Mesenteric fat pad (tissue), 1 donor: Measurements from ENCODE around the gene PKN2. TPM values are rescaled to one million over a fixed set of nuclear protein-coding genes. Genes with fewer than 3 reads are reported as not detected.
"Not testable (repeated sequence)": the region's sequence is repeated elsewhere in the genome, so short reads cannot be mapped to it uniquely, and the experiment has no call there.

Experiments
- DNase-seq: peaks from one replicate; pipeline ENCODE4 v3.0.0-alpha.2; 2020; ENCODE audit warnings: low spot score
- total RNA-seq: library from RNA; stranded (reverse); fragmentation: NEBNext Ultra II Directional; extraction: Animal tissue kit (Norgen Biotek cat#: 25700); gene quantifications from one replicate; pipeline ENCODE4 v1.2.1, GENCODE V29; 2021
- donor health status: DM: yes; HTN: yes; CAD: no.

PKN2 gene
- total RNA-seq, 1 donor from 2014 or later: 43.7 TPM

DNA sequence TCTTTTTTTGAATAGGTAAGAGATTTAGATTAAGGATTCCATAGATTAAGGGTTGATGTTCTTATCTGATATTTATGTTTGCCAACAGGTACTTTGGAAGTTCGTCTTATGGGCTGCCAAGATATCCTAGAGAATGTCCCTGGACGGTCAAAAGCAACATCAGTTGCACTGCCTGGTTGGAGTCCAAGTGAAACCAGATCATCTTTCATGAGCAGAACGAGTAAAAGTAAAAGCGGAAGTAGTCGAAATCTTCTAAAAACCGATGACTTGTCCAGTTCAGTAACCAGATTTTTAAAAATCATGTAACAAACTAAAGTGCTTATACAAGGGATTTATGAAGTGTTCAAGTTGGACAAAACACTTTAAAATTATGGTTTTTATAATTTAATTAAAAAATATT lies 100.5 kb downstream of the PKN2 start:
- DNase-seq: no peak

DNA sequence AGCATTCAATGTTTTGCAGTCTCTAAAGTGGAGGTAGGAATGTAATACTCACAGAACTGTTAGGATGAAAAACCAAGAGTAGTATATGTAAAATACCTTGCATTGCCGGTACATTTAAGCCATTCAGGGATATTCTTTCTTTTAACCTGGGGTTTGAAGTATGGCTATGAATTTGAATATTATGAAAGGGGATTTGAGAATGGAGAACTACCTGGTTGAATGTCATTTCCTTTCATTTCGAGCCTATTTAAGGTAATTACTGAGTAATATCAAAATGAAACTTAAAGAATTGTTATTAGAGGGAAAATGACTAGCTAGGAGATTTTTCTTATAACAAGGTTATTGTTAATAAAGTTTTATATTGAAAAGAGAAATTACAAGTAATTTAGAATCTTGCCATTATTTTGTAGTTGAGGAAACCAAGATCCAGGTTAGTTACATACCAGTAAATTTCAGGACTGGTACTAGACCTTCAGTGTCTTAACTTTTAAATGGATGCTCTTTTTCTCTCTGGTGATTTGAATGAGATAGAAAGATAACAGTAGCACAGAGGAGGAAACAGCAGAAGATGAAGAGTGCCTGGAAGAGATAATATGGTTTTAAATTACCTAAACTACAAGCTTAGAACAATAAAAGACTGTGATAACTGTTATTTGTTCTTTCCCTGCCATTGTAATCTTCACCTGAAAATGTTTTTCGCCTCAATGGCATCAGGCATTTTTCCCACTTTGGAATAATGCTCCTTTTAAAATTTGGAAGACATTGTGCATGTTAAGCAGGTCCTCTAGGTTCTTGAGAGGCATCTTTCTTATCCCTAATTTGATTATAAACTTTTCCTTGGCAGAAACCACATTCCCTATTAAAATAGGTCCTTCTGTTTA lies 103.2 kb downstream of the PKN2 start:
- no peak for DNase-seq

DNA sequence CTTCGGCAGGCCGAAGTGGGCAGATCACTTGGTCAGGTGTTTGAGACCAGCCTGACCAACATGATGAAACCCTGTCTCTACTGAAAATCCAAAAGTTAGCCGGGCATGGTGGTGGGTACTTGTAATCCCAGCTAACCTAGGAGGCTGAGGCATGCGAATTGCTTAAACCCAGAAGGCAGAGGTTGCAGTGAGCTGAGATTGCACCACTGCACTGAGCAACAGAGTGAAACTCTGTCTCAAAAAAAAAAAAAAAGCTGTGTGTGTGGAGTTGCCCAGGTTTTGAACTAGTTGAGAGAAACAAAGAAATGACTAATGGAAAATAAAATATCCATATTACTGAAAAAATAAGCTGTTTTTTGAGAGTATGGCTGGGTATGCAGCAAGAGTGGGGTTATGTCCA lies 107.1 kb downstream of the PKN2 start:
- no peak for DNase-seq

DNA sequence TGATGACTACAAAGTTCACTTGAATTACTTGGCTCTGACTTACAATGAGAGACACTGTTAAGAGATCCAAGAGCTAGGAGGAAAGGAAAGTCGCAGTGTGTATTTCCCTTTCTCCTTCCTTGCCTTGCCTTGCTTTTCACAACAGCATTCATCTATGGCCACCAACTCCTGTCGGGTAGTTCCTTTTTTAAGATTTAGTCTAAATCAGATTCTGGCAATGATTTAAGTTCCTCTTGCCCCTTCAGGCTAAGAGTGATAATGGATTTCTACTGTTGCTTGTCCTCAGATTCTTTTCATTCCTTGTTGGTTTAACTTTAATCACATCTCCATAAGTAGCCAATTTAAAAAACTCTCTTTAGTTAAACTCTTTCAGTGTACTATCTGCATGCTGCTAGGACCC lies 115.4 kb downstream of the PKN2 start:
- DNase-seq: no peak

DNA sequence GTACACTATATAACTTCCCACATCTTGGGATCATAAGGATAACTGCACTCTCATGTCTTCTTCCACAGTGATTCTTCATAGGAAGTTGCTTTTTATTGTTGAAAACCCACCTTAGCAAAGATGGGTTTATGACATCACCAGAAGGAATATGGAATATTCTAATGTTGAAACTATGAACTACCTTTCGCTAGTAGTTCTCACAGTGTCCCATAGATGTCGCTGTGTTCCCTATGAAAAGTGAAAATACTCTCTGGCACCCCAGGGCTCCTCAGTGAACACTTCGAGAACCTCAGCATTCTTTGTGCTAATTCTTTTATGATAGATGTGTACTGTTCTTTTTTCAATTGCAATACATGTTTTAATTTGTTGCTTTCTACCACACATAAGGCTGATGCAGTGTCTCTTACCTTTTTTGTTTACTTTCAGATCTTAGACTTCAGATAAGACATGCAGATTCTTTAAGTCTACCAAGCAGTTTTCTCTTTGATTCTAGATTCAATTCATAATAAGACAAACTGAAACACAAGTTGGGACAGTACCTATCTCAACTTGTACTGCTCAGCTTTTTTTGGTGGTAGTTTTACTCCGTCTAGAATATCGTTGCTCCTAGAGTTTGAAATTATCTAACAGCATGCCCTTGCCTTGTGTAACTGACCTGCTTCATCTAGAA lies 116.4 kb downstream of the PKN2 start:
- no peak for DNase-seq

DNA sequence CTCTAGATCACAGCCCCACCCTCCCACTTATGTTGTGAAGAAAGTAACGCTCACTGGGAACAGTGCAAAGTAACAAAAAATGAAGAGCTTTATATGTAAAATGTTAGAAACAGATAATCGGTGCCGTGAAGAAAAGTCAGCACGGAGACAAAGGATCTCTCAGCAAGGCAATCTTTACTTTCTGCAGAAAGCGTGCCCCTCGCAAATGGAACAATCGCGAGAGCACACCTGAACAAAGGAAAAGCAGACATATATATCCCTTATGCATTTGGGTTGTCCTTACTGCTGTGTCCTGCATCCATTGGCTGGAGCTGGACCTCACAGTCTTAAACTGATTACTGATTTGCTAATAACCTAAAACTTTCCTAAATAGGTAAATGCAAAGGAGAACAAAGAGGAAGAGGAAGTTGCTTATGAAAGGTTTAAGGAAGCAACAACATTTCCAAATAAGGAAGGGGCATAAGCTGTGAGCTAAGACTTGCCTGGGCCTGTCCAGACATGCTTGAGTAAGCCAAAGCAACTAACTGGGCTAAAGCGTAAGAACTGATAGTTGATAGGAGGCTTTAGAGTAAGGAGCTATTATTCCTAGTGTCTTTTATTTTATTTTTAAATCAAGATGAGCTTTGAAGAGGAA lies 117.6 kb downstream of the PKN2 start:
- DNase-seq: no peak

DNA sequence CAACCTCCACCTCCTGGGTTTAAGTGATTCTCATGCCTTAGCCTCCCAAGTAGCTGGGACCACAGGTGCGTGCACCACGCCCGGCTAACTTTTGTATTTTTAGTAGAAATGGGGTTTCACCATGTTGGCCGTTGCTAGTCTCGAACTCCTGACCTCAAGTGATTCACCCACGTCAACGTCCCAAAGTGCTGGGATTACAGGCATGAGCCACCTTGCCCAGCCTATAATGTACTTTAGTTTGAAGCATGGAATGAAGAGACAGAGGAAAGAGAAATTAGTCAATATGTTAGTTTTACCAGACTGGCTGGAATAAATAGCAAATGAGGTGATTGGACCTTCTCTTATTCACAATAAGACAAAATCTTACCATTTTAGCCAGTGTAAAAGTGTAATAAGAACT lies 118.3 kb downstream of the PKN2 start:
- no peak for DNase-seq

DNA sequence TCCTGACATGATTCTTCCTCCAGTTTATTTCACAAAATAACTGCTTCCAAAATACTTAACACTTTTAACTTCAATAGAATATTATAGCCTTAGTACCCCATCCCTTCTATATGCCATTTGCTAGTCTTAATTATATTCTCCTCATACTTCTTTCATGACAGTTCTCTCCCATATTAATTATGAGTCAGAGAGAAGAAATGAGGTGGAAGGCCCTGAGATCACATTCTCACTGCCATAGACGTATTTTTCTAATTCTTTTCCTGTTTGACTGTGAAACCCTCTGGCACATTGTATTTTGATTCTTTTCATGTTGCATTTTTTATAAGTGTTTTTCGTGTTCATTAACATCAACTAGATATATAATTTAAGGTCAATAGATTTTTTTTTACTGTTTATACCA lies 118.9 kb downstream of the PKN2 start:
- no peak for DNase-seq

DNA sequence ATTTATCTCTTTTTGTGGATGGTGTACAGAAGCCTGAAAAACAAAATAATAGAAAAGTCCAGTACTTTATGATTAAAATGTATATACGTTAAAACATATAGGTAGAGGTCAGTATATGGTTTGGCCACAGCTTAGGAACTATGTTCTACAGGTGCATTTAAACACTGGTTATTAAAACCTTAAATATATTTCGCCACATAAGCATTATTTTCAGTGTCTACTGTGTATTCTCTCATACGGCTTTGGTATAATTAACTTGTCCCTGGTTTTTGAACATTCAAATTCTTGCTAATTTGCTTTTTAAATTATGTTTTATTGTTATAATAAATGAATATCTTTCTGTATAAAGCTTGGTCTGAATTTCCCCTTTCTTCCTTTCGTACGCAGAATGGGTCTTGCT lies 119.4 kb downstream of the PKN2 start:
- no peak for DNase-seq

DNA sequence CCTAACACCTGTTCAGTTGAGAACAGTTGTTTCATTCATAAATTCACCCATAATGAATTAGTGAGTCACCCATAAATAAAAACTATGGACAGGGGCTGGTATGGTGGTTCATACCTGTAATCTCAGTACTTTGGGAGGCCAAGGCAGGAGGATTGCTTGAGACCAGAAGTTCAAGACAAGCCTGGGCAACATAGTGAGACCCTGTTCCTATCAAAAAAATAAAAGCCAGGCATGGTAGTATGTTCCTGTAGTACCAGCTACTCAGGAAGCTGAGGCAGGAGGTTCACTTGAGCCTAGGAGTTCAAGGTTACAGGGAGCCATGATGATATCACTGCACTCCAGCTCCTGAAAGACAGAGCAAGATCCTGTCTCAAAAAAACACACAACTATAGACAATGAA lies 128.3 kb downstream of the PKN2 start:
- DNase-seq: no peak

DNA sequence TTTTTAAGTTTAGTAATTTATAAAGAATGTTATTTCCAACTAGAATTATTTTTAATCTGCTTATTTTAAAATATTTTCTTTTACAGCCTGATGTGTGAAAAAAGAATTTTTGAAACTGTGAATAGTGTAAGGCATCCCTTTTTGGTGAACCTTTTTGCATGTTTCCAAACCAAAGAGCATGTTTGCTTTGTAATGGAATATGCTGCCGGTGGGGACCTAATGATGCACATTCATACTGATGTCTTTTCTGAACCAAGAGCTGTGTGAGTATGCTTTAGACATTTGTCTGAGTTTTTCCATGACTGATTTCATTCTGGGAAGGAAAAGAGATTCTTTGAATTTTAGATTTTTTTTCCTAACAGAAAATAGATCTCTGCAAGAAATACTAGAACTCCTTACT lies 129.4 kb downstream of the PKN2 start:
- DNase-seq: no peak

DNA sequence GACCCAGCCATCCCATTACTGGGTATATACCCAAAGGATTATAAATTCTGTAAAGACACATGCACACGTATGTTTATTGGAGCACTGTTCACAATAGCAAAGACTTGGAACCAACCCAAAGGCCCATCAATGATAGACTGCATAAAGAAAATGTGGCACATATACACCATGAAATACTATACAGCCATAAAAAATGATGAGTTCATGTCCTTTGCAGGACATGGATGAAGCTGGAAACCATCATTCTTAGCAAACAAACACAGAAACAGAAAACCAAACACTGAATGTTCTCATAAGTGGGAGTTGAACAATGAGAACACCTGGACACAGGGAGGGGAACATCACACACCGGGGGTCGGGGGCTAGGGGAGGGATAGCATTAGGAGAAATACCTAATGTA lies 135.6 kb downstream of the PKN2 start:
- not testable (repeated sequence) for DNase-seq

DNA sequence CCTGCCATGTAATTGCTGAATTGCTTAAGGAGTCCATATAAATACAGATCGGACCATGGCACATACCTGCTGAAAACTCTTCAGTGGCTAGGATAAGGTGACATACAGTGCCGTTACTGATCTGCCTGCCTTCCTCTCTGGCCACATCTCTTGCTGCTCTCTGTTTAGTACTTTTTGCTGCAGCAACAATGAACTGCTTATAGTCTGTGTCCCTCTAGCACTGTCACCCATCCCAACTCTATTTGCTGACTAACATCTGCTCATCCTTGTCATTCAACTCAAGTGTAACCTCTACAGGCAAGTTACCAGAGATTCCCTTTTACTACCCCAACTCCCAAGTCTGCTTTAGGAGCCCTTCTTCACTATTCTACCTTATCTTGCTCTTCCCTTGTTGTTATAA lies 141.6 kb downstream of the PKN2 start:
- no peak for DNase-seq

DNA sequence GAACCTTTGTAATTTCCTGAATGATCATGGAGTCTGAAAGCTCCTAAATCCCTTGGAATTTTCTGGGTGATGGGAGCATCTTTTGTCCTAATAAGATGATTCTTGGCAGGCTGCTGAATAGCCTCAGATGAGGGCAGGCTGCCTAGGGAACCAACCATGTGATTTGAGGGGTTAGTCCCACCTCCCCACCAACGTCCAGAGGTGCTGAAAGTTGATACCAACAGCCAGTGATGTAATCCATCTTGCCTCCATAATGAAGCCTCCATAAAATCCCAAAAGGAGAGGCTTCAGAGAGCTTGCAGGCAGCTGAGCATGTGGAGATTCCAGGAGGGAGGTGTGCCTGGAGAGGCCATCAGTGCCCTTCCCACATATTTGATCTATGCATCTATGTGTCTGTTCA lies 163.6 kb downstream of the PKN2 start:
- no peak for DNase-seq

DNA sequence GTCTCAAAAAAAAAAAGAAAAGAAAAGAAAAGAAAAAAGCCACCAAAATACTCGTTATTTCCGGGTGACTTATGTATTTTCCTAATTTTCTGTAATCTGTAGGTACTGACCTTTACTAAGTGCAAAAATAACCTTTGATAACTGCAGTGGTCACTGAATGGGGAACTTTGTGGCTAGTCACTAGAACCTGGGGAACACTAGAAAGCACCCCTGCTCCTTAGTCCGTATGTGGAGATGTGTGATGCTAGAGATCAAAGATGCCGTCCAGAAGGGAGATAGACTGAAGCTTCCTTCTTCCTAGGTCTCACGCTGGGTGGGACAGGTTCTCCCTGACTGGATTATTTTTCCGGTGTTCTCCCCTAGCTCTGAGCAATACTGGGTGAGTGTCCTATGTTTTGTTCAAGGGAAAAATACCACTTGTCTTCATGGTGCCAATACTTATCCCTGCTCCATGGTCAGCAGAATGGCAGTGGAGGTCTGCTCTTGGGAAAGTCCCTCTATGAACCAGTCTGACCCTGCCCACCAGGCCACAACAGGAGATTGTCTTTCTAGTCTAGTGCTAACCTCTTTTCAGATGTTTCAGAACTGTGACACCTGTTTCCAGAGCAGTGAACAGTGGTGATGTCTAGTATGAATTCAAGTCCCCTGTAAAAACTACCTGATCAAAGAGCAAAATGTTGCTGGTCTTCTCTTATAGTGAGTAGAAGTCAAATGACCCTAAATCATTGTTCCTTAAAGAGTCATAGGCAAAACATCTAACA lies 167.4 kb downstream of the PKN2 start:
- no peak for DNase-seq

DNA sequence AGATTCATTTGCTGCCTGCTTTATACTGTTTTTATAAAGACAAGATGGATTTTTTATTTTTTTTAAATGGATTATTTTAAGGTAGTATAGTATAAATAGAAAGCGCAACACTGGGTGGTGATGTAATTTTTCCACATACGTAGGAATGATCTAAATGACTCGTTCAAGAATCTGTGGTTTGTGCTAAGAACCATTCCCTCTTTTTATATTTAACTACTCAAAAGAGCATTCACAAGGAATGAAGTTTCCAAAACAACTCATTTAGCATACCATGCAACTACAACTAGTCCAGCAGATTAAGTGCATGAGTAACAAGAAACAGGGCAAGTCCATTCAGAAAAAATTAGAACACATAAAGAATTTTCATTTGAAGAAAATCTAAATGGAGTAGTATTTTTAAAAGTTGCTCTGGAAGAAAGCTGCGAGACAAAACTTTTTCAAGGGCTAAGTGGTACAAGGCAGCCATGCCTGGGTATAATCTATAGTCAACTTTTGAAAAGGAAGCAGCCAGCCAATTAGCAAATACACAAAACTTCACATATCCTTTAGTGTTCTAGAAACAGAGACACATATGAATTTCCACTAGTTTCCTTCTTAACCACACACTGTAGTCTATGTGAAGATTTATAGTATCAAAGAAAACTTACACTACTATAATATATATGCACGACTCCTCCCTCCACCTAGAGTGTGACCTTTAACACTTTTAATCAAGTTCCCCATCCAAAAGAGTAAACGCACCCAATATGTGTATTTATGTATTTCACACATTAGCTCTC lies 183.9 kb downstream of the PKN2 start:
- DNase-seq: no peak

DNA sequence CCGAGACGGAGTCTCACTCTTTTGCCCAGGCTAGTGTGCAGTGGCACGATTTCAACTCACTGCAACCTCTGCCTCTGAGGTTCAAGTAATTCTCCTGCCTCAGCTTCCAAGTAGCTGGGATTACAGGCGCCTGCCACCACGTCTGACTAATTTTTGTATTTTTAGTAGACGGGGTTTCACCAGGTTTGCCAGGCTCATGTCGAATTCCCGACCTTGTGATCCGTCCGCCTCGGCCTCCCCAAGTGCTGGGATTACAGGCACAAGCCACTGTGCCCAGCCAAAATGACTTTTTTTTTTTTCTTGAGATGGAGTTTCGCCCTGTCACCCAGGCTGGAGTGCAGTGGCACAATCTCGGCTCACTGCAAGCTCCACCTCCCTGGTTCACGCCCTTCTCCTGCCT lies 185.6 kb downstream of the PKN2 start:
- DNase-seq: not testable (repeated sequence)

DNA sequence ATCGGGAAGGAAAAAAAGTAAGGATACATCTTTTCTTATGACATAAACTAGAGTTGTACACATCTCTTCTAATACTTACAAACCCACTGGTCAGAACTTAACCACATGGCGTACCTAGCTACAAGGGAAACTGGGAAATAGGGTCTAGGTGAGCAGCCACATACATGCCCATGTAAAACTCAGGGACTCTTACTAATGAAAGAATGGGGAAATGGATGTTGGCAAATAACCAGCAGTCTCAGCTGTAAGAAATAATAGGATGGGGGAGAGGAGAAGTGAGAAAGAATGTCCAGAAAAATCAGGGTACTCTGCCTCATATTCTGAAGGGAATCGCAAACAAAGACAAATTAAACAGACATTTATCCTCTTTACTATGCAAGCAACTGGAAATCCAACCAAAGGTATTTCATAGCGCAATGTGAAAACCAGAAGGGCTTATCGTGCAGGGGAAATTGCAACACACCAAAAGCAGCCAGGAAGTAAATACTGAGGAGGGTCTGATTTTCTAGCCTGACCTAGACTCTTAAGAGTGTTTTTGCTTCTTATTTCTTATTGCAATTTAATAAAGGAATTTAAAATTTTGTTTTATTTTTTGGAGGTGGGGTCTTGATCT lies 189.8 kb downstream of the PKN2 start:
- DNase-seq: no peak

DNA sequence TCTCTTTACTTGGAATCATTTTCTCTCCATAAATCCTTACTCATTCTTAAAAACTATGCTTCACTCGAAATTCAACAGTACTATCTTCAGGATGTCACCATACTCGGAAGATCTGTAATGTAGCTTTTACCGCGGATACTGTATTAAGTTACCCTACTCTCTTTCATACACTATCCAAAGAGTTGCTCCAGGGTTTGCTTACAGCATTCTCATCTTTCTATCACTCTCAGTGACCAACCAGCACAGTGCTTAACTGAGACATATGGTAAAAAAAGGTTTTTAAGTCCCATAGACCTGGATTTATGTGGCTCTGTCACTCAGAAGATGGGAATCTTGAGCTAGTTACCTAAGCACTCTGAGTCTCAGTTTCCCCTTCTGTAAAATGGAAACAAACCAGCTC lies 191.5 kb downstream of the PKN2 start:
- DNase-seq: no peak

DNA sequence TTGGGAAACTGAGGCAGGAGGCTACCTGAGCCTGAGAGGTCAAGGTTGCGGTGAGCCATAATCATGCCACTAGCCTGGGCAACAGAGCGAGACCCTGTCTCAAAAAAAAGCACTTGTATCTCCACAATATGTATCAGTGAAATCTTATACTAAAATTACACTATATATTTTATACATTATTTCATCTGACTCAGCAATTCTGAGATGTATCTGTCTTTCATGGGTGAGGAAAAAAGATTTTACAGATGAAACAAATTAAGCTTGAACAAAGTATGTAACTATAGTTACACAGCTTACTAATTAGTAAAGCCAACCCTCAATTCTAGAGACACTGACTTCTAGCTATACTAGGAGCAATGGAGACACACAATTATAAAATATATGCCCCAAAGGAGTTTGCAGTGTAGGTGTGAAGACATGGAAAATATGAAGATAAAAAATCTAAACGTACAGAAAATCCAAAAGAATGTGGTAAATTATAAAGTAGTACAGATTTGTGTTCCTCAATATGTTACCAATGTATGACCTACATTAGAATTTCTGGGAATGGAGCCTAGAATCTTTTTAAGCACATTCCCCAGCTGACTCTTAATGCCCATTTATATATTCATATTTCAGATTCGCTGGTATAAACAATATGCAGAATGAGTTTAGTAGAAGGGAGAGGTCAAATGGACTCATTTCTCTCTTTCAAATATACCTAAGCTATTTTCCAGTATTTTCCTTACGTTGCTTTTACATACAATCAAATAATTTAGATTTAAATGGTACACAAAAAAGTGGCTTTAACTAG lies 192.7 kb downstream of the PKN2 start:
- no peak for DNase-seq
